ENCODE measurements around the gene PSAT1. TPM values are rescaled to one million over a fixed set of nuclear protein-coding genes. Genes with fewer than 3 reads are reported as not detected.

The PSAT1 gene
- total RNA-seq, 1 experiment from 2014 or later: 112 TPM

DNA sequence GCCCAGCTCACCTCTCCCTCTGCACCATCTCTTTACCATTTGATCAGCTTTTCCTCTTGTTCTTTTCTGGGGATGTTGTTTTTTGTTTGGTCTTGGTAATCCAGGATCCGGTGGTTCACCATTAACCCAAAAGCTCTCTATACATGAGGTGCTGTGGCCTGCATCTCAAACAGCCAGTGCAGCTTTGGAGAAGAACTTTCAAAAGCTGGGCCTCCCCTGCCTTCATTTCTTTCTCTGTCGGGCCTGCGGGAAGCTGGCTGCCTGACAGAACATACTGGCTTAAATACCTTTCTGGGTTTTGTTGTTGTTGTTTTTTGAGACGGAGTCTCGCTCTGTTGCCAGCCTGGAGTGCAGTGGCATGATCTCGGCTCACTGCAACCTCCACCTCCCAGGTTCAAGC lies 12.1 kb downstream of the PSAT1 start:
- Histone ChIP-seq H3K27me3 (replicated peaks; ENCODE audit: control insufficient read depth, insufficient read depth, low read length) (no peaks in the 10 kb centered on the region), H3K4me1 (no peaks in the 10 kb centered on the region), H3K9me3 (no peaks in the 10 kb centered on the region), H3K36me3 (ENCODE audit: control insufficient read depth, insufficient read depth, low read length) (no peaks in the 10 kb centered on the region), H3K4me3 (ENCODE audit: low read depth, low read length) (no peak overlapping the region)
- H3K9me3 Mint-ChIP-seq (ENCODE audit: unreplicated experiment): no peaks in the 10 kb centered on the region
- no peak for DNase-seq
- BruUV-seq (replicated peaks): no TSS peak
- ChIA-PET CTCF (no interaction called here), POLR2A (no interaction called here)
- H3K27me3 Mint-ChIP-seq (ENCODE audit: insufficient read depth, unreplicated experiment): no peaks in the 10 kb centered on the region
- no peak overlapping the region for H3K4me3 Mint-ChIP-seq (ENCODE audit: unreplicated experiment)
- no peaks in the 10 kb centered on the region for H3K4me1 Mint-ChIP-seq (ENCODE audit: low read depth, unreplicated experiment)
- TF ChIP-seq, protein P1, sequence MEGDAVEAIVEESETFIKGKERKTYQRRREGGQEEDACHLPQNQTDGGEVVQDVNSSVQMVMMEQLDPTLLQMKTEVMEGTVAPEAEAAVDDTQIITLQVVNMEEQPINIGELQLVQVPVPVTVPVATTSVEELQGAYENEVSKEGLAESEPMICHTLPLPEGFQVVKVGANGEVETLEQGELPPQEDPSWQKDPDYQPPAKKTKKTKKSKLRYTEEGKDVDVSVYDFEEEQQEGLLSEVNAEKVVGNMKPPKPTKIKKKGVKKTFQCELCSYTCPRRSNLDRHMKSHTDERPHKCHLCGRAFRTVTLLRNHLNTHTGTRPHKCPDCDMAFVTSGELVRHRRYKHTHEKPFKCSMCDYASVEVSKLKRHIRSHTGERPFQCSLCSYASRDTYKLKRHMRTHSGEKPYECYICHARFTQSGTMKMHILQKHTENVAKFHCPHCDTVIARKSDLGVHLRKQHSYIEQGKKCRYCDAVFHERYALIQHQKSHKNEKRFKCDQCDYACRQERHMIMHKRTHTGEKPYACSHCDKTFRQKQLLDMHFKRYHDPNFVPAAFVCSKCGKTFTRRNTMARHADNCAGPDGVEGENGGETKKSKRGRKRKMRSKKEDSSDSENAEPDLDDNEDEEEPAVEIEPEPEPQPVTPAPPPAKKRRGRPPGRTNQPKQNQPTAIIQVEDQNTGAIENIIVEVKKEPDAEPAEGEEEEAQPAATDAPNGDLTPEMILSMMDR (IDR thresholded peaks at IDR 0.05; ENCODE audit: insufficient read depth in 1 of 2, low read depth in 1 of 2, low read length in 1 of 2, severe bottlenecking in 1 of 2, unreplicated experiment in 1 of 2): no peak
- H3K27ac Mint-ChIP-seq (ENCODE audit: unreplicated experiment): no peak overlapping the region
- H3K36me3 Mint-ChIP-seq (ENCODE audit: insufficient read depth, unreplicated experiment): peaks cover 66% of the 10 kb centered on the region
- intact Hi-C loops (cut with micrococcal nuclease; ENCODE audit: unreplicated experiment): no loop called here

DNA sequence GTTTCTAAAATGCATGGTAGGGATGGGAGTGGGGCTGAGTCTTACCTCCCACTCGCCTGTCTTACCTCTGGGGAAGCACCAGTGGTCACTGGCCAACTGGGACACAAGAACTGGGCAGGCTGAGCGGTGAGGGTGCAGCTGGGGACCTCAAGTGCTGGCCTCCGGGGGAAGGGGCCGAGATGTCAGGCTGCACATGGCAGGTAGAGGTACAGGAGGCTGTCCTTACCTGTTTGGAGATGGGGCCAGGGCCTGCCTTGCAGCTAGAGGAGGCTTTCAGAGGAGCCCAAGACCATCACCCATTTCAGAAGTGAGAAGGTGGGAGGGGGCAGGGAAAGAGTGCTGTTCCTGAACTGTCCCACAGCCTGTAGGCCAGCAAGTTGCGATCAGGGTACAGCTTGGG lies 14.2 kb downstream of the PSAT1 start:
- intact Hi-C loops (cut with micrococcal nuclease; ENCODE audit: unreplicated experiment): no loop called here
- peaks cover 64% of the 10 kb centered on the region for H3K36me3 Mint-ChIP-seq (ENCODE audit: insufficient read depth, unreplicated experiment)
- ChIA-PET POLR2A (no interaction called here), CTCF (no interaction called here)
- no peak for DNase-seq
- Histone ChIP-seq H3K27me3 (replicated peaks; ENCODE audit: control insufficient read depth, insufficient read depth, low read length) (no peaks in the 10 kb centered on the region), H3K36me3 (ENCODE audit: control insufficient read depth, insufficient read depth, low read length) (no peaks in the 10 kb centered on the region), H3K4me3 (ENCODE audit: low read depth, low read length) (no peak overlapping the region), H3K9me3 (no peaks in the 10 kb centered on the region), H3K4me1 (no peaks in the 10 kb centered on the region)
- H3K4me1 Mint-ChIP-seq (ENCODE audit: low read depth, unreplicated experiment): no peaks in the 10 kb centered on the region
- TF ChIP-seq, protein P1 (IDR thresholded peaks at IDR 0.05; ENCODE audit: insufficient read depth in 1 of 2, low read depth in 1 of 2, low read length in 1 of 2, severe bottlenecking in 1 of 2, unreplicated experiment in 1 of 2): no peak
- no peaks in the 10 kb centered on the region for H3K9me3 Mint-ChIP-seq (ENCODE audit: unreplicated experiment)
- H3K27ac Mint-ChIP-seq (ENCODE audit: unreplicated experiment): no peak overlapping the region
- no peak overlapping the region for H3K4me3 Mint-ChIP-seq (ENCODE audit: unreplicated experiment)
- no peaks in the 10 kb centered on the region for H3K27me3 Mint-ChIP-seq (ENCODE audit: insufficient read depth, unreplicated experiment)
- BruUV-seq (replicated peaks): no TSS peak

DNA sequence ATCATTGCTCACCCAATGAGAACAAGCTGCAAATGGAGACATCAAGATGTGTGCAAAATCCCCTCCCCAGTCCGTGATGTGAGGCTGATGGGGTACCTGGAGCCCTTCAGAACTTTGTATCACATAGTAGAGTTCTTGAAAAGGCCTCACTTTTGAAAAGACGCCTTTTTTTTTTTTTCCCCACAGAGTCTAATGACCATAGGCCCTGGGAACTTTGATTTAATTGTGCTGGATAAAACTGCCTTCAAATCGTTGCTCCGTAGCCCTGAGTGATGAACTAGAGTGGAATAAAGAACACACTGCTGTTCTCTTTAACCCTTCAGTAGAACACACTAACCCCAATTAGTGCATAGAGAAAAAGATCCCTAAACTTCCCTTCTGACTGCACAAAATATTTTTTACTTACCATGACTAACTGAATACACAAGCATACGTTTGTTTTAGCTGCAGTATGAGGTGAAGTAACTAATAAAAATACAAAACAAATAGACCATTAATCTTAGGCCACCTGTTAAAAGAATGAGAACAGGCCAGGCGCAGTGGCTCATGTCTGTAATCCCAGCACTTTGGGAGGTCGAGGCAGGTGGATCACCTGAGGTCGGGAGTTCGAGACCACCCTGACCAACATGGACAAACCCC lies 15.1 kb downstream of the PSAT1 start:
- Mint-ChIP-seq H3K27me3 (ENCODE audit: insufficient read depth, unreplicated experiment) (no peaks in the 10 kb centered on the region), H3K9me3 (ENCODE audit: unreplicated experiment) (no peaks in the 10 kb centered on the region), H3K4me3 (ENCODE audit: unreplicated experiment) (no peak overlapping the region), H3K4me1 (ENCODE audit: low read depth, unreplicated experiment) (no peaks in the 10 kb centered on the region), H3K36me3 (ENCODE audit: insufficient read depth, unreplicated experiment) (peaks cover 70% of the 10 kb centered on the region), H3K27ac (ENCODE audit: unreplicated experiment) (no peak overlapping the region)
- intact Hi-C loops (cut with micrococcal nuclease; ENCODE audit: unreplicated experiment): no loop called here
- H3K27me3 ChIP-seq (replicated peaks; ENCODE audit: control insufficient read depth, insufficient read depth, low read length): no peaks in the 10 kb centered on the region
- no peaks in the 10 kb centered on the region for H3K4me1 ChIP-seq
- no peaks in the 10 kb centered on the region for H3K36me3 ChIP-seq (ENCODE audit: control insufficient read depth, insufficient read depth, low read length)
- H3K4me3 ChIP-seq (ENCODE audit: low read depth, low read length): no peak overlapping the region
- no peaks in the 10 kb centered on the region for H3K9me3 ChIP-seq
- no peak for DNase-seq
- TF ChIP-seq, protein P1 (IDR thresholded peaks at IDR 0.05; ENCODE audit: insufficient read depth in 1 of 2, low read depth in 1 of 2, low read length in 1 of 2, severe bottlenecking in 1 of 2, unreplicated experiment in 1 of 2): no peak
- POLR2A ChIA-PET: no interaction called here
- CTCF ChIA-PET: no interaction called here
- BruUV-seq (replicated peaks): no TSS peak

Measured in Caco-2 (cell line).